Left renal pelvis (tissue), 4 donors: ENCODE measurements around the gene CIC. TPM values are rescaled to one million over a fixed set of nuclear protein-coding genes. Genes with fewer than 3 reads are reported as not detected.
A peak's percentile ranks its signal among the peaks of the same experiment; 100 is the strongest.
"Not testable (repeated sequence)": the region's sequence is repeated elsewhere in the genome, so short reads cannot be mapped to it uniquely, and the experiment has no call there.

ENCODE experiments used
- DNase-seq, 4 donors: peaks; one replicate each; pipeline ENCODE4 v3.0.0-alpha.2; 2013; ENCODE audit warnings: low read depth in 4 of 4, low spot score in 3 of 4
- polyA plus RNA-seq, 4 donors: library from polyadenylated mRNA; unstranded; fragments of 120-200 nt; gene quantifications; one replicate each; pipeline ENCODE4 v1.2.1, GENCODE V29; 2013; ENCODE audit not compliant: insufficient read length in 4 of 4

Gene CIC
- polyA plus RNA-seq, 4 donors = 42.7 to 74.0 (median 54.3) TPM

- DNase-seq = peak in 1 of 4 donors; percentile 70
These were observed 14.8 kb upstream of the CIC start for GRCh38 chr19:42254089-42254849.

GRCh38 chr19:42254850-42255765 lies 13.9 kb upstream of the CIC start, which contains the start of gene ERF:
TSS of gene ERF (minus strand) at chr19:42255128. CDS start at chr19:42254999, 129 bp downstream.
- DNase-seq = peak in 2 of 4 donors; percentile 83 to 87

GRCh38 chr19:42255766-42256745 lies 13.0 kb upstream of the CIC start:
- DNase-seq = no peak

- DNase-seq = not testable (repeated sequence)
These were observed 11.2 kb upstream of the CIC start for GRCh38 chr19:42257842-42258241.

- DNase-seq = no peak
These were observed 7.3 kb upstream of the CIC start for GRCh38 chr19:42261763-42262162.

- not testable (repeated sequence) for DNase-seq
These were observed 2.9 kb upstream of the CIC start for GRCh38 chr19:42266105-42266504.

- not testable (repeated sequence) for DNase-seq
These were observed 2.0 kb upstream of the CIC start for GRCh38 chr19:42266928-42267603.

- DNase-seq = no peak
These were observed 1.4 kb upstream of the CIC start for GRCh38 chr19:42267644-42268141.

- peak; percentile 99 to 100 (median 100) for DNase-seq
These were observed 829 bp upstream of the CIC start for GRCh38 chr19:42268142-42268703.

GRCh38 chr19:42269478-42270345 lies 660 bp downstream of the CIC start:
- no peak for DNase-seq

GRCh38 chr19:42270346-42271044 lies 1.4 kb downstream of the CIC start:
- no peak for DNase-seq

- no peak for DNase-seq
These were observed 2.0 kb downstream of the CIC start for GRCh38 chr19:42271045-42271419.

- no peak for DNase-seq
These were observed 2.9 kb downstream of the CIC start for GRCh38 chr19:42271861-42272534.

- no peak for DNase-seq
These were observed 3.5 kb downstream of the CIC start for GRCh38 chr19:42272535-42272897.

GRCh38 chr19:42272989-42273406 lies 3.9 kb downstream of the CIC start:
- DNase-seq = no peak

- no peak for DNase-seq
These were observed 4.5 kb downstream of the CIC start for GRCh38 chr19:42273407-42274064.
